ENCODE measurements around the gene TNFAIP1.
A peak's percentile ranks its signal among the peaks of the same experiment; 100 is the strongest.
"Not testable (repeated sequence)": the region's sequence is repeated elsewhere in the genome, so short reads cannot be mapped to it uniquely, and the experiment has no call there.

TNFAIP1 gene

DNA sequence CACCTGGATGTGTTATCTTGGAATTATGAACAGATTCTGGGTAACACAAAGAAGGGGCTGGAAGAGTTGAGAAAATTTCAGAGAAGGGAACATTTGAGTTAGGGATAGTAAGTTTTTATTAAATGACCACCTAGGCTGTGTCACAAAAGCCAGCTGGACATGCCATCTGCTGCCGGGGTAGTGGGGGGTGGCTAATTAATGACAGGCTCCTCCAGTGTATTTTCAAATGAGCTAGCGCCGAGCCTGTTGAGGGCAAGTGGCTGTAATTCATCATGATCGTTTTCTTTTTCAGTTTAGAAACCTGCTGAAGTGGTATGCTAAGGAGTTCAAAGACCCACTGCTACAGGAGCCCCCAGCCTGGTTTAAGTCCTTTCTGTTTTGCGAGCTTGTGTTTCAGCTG lies 10.3 kb upstream of the TNFAIP1 start:
- no peak for DNase-seq

DNA sequence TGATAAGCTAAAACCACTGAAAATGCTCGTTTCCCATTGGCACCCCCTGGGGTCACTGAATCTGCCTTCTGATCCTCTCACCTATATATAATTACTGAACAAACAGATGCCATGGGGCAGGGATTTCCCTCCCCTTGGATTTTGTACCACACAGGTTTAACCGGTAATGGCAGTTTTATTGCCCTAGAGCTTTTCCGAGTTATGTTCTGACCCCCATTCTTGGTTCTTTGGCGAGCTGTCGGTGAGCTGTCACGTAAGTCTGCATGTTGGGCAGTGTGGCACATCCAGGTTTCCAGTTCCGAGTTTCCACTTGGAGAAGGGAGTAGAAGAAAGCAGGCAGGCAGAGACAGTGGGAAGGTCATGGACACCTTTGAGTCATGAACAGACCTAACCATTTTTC lies 9.4 kb upstream of the TNFAIP1 start:
- peak; percentile 33 for DNase-seq

DNA sequence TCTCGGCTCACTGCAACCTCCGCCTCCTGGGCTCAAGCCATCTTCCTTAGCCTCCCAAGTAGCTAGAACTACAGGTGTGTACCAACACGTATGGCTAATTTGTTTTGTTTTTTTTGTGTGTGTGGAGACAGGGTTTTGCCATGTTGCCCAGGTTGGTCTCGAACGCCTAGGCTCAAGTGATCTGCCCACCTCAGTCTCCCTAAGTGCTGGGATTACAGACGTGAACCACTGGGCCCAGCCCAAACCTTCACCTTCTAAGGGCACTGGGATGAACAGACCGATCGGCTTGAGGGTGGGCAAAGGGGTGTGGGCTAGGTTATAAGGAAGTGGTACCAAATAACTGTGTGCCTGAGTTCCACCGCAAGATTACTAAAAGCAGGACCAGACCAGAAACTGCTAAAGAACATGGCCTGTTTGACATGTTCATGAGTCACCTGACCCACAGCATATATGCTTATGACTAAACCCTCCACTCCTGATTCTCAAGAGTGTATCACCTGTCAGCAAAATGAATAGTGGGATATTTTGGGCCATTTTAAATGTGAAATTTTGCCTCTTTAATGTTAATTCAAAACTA lies 8.4 kb upstream of the TNFAIP1 start:
- peak; percentile 57 for DNase-seq

DNA sequence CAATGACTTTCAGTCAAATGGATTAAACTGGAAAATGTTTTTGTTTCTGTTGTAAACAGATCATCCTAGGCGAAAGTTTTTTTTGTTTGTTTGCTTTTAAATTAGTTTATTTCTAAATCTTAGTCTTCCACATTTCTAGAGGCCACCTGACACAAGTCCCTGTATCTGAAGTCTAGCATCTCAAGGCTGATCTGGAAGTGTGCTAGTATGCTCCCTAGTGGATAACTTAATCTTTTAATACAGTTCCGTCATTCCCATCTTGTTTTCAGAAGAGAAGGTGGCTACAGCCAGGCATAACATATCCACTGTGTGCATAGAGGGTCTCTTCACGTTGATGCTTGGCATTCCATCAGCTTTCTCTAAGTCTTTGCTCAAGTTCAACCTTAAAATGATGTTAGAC lies 7.9 kb upstream of the TNFAIP1 start:
- DNase-seq, result no peak

DNA sequence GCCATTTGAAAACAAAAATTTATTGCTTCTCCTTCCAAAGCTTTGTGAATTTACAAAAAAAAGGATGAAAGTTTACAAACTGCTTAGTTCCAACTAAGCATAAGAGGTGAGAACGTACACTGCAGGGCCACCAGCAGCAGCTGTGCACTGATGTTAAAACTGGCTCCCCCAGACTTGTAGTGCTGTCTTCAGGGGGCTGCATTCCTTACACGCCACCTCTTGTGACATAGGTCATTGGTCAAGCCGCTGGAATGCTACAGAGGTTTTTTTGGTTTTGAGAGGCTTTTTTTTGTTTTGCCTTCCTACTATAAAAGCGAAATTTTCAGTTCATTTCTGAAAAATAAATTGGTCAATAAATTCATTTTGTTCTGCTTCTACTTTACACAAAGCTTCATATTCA lies 7.2 kb upstream of the TNFAIP1 start:
- DNase-seq, result peak; percentile 21

DNA sequence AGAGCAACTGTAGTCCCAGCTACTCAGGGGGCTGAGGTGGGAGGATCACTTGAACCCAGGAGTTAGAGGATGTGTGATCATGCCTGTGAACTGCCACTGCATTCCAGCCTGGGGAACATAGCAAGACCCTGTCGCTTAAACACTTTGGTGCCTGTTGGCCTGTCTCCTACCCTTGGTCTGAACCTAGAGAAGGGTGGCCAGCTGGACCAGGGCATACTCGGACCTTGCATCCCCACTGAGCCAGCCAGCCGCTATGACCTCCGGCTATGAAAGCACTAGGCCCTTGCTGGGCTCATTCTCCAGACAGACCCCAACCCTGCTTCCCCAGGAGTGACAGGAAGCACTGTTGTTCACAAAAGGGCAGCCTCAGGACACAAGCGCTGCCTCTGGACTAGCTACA lies 4.9 kb upstream of the TNFAIP1 start:
- peak; percentile 53 for DNase-seq

DNA sequence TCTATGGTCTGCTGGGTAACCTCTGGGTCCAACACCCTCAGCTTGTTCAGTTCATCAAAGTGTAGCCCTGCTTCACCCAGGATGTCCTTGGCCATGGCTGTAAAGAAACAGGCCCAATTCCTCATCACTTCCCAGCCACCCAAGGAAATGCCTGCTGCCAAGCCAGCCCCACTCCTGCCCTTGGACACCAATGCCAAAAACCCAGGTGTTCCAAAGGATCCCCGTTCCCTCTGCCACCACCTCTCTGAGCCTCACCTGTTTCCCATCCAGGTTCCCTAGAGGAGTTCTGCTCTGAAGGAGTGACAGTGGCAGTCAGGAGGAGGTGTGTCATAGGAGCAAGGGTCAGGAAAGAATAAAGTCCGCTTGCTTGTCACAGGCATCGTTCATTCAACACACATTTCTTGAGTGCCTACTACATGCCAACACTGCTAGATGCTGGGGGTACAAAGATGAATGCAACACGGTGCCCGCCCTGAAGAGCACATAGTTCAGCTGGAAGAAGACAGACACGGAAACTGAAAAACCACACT lies 3.6 kb upstream of the TNFAIP1 start:
- DNase-seq, result no peak

DNA sequence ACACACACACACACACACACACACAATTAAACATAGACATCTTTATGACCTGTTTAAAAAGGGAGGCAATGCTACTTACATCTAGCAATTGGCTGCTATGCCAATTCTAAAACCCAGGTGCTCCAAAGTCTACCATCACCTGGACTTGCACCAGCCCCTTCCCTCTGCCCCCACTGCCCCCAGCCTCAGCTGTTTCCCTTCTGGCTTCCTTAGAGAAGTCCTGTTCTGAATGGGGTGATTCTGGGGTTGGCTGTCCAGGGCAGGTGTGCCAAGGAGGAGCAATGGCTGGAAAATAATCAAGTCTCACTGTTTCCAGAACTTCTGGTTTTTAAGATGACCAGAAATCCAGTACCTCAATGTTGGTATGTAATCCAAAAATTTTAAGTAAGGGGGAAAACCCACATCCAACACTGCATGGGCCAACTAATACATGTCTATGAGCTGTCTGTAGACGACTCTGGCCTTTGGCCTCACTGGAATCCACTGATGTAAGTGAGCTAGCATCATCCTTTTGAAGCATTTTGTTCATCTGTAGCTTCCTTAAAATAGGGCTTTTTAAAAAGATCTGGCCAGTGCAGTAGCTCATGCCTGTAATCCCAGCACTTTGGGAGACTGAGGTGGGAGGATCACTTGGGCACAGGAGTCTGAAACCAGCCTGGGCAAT lies 2.3 kb upstream of the TNFAIP1 start:
- no peak for DNase-seq

DNA sequence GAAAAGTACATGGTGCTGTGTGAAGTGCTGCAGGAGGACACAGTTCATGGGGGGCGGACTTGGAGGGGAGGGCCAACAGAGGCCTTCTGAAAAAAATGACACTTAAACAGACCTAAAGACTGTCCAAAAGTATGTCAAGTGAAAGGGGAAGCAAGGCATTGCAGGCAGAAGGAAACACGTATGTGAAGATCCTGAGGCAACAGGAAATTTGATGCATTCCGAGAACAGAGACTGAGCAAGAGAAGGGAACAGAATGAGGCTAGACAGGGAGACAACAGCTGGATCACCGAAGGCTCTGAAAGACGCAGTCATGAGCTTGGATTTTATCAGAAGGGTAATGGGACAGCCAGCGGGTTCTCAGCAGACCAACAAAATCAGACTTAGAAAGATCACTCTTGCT lies 1.4 kb upstream of the TNFAIP1 start:
- no peak for DNase-seq

DNA sequence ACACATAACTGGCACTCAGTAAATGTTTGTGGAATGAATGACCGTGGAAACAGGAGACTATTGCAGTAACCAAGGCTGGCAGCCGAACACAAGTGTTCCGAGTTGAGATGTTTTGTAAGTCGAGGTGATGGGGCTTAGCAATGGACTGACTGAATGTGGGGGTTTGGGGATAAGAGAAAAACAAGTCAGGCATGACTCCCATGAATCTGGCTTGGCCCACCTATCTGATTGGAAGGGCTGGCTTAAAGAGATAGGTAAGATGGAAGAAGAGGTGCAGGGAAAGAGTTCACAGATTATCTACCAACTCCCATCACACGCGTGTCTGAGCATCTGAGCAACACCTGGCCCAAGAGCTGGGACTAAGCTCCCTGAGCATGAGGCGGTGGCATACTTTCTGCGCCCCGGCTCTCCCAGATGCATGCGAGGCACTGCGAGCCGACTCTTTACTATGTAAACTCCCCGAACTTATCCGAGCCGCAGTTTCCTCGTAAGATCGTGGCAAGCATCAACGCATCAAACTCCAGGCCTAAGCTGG lies 828 bp upstream of the TNFAIP1 start:
- DNase-seq, result no peak

DNA sequence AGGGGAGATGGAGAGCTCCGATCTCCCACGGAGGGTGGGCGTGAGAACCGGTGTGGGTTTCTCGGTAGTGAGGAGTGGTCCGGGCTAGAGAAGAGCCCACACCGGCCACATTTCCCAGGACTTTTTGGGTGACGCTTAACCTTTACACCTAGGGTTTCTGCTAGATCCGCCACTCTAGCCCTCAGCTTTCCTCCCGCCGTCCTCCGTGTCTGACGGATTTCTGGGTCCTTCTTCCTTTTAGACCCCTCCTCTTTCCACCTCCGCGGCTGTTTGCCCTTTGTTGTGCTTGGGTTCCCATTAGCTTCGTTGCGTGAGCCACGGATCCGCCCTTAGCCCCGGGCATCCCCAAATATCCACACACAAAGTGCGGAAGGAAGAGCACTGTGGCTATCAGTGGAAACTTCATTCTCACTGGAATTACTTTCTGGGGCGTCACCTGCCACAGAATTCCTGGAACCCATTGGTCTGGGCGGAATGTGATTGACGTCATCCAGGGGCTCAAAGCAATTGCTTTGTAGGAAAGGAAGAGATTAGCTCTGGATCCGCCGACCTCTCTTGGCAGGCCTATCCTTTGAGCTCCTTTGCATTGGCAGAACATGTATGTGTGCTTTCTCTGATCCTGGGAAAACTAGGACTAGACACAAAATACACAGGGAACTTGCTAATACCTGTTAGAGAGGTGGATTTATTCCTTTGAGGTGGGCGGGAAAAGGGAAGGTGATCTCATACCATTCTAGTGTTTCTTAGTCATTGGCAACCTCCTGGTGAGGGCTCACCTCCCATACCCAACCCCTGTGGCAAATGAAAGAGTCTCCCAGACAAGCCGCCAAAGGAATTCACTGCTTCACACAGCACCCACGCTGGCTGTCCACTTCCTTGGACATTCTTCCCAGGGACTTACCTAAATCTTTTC lies 654 bp downstream of the TNFAIP1 start:
- no peak for DNase-seq

DNA sequence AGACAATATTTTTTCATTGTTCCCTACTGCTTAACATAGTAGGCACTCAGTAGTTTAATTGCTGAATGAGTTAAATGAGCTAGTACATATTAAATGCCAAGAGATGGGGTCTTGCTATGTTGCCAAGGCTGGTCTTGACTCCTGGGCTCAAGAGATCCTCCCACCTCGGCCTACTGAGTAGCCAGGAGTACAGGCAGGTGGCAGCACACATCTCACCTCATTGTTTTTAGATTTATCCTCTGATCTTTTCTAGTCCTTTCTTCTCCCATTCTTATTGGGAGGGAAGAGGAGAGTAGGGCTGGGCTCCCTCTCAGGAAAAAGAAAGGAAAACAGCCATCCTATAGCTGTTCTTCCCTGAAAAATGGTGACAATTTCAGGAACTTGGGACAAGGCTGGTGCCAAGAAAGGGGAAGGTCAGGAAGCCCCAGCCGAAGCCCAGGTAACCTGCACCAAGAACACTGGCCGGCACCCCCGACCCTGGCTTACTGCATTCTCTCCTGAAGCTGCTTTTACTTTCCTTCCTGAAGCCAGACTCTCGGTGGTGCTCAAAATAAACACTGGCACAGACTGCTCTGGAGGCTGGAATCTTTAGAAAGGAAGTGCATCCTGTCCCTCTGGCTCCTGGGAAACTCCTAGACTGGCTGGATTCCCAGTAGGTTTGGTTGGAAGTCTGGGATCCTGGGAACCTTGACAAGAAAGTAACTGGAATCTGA lies 2.7 kb downstream of the TNFAIP1 start:
- no peak for DNase-seq

DNA sequence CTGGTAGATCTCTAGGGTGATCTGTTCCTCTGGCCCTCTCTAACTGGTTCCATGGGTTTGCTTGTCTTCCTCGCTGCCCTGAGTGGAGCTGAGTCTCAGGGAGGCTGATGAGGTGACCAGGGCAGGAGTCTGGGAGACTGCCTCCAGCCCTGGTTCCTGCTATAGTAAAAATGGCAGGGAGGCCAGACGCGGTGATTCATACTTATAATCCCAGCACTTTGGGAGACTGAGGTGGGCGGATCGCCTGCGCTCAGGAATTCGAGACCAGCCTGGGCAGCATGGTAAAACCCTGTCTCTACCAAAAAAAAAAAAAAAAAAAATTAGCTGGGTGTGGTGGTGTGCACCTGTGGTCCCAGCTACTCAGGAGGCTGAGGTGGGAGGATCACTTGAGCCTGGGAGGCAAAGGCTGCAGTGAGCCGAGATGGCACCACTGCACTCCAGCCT lies 3.2 kb downstream of the TNFAIP1 start:
- not testable (repeated sequence) for DNase-seq

DNA sequence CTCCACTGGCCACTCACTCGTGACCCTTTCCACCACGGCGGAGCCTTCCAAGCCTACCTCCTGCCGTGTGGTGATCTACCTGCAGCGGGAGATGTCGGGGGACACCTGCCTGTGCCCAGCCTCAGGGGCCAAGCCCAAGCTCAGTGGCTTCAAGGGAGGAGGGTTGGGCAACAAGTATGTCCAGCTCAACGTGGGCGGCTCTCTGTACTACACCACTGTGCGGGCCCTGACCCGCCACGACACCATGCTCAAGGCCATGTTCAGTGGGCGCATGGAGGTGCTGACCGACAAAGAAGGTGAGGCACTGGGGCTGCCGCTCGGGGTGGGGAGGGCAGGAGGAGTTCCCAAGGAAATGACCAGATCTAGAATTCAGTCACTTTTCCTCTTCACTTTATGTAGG lies 3.9 kb downstream of the TNFAIP1 start:
- DNase-seq, result no peak

DNA sequence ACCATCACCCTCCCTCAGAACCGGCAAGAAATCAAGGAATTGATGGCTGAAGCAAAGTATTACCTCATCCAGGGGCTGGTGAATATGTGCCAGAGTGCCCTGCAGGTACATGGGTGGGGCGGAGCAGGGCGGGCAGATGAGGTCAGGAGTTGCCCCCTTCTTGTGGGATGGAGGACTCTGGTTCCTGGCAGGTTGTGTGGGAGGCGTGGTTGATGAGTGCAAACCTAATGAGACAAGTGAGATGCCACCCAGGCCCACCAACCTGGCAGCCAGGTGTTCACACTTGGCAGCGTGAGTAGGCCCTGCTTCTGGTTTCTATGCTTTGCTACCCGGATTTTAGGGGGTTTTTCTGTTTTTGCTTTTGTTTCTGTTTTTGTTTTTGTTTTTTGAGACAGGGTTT lies 4.8 kb downstream of the TNFAIP1 start:
- DNase-seq, result no peak

DNA sequence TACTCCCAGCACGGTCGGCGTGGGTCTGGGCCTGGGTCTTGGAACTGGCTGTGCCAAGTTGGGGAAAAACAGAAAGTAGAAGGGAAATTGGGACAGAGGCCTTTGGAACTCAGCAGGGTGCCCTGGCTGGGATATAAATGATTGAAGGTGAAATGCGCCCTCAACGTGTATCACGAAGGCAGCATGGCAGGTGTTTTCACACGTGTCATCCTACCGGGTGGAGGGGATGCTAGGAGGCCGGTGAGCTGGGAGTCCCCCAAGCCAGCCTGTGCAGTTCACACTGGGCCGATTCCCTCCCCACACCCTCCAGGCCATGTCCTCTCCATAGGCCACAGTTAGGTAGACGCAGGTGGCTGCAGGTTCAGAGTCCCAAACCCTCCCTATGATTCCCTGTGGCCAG lies 6.0 kb downstream of the TNFAIP1 start:
- no peak for DNase-seq

DNA sequence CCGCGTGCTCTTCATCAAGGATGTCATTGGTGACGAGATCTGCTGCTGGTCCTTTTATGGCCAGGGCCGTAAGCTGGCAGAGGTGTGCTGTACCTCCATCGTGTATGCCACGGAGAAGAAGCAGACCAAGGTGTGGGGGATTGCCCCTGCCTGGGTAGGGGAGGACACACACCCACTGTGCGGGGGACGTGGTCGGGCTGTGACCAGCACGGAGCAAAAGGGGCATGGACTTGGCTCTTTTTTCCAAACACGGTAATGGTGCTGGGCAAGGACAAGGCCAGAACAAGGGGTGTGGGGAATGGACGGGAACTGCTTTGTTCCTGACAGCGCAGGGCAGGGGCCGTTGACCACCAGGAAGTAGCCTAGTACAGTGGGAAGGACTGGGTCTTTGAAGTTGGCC lies 6.8 kb downstream of the TNFAIP1 start:
- no peak for DNase-seq

DNA sequence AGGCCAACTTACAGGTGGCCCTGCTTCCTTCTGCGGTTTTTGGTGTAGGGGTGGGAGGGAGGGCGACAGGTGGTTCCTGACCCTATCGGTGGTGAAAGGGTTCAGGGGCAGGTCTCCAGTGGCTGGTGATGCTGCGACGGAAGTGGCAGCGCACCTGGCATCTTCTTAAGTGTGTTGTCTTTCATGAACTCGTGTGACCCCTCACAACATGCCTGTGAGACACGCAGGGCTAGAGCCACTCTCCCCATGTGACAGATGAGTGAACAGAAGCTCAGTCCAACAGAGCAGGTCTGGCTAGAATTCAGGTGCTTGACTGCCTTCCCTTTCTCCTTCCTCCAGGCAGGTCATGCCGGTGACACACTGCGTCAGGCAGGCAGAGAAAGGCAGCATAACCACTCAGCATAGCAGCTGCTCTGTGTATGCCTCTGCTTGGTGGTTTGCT lies 8.0 kb downstream of the TNFAIP1 start:
- no peak for DNase-seq

DNA sequence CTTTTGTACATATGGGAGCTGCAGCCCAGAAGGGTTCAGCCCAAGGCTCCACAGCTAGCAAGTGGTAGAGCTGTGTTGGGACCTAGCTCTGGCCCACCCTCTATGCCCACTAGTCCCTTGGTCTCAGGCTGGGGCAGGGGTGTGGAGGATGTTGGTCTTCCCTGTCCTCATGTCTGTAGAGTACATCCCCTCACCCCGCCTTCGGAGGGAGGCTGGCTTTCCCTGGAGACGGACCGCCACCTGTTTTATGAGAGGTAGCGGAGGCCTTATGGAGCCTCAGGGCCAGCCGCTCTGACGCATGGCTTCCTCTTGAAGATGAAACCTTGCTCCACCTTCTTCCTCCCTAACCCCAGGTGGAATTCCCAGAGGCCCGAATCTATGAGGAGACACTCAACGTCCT lies 8.4 kb downstream of the TNFAIP1 start:
- no peak for DNase-seq

DNA sequence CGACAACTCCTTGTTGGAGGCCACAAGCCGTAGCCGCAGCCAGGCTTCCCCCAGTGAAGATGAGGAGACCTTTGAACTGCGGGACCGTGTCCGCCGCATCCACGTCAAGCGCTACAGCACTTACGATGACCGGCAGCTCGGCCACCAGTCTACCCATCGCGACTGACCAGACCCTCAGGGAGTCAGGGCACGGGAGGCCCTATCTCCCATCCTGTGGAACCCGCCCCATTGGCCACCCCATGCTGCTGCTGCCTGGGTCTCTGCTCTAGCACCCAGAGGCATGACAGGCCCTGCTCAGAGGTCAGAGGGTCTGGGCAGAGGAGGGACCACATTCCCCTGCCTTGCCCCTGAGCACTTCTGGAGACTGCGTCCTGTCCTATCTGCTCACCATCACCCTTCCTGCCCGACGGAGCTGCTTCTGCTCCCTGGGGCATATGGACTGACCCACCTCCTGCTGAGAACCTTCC lies 8.9 kb downstream of the TNFAIP1 start:
- no peak for DNase-seq

DNA sequence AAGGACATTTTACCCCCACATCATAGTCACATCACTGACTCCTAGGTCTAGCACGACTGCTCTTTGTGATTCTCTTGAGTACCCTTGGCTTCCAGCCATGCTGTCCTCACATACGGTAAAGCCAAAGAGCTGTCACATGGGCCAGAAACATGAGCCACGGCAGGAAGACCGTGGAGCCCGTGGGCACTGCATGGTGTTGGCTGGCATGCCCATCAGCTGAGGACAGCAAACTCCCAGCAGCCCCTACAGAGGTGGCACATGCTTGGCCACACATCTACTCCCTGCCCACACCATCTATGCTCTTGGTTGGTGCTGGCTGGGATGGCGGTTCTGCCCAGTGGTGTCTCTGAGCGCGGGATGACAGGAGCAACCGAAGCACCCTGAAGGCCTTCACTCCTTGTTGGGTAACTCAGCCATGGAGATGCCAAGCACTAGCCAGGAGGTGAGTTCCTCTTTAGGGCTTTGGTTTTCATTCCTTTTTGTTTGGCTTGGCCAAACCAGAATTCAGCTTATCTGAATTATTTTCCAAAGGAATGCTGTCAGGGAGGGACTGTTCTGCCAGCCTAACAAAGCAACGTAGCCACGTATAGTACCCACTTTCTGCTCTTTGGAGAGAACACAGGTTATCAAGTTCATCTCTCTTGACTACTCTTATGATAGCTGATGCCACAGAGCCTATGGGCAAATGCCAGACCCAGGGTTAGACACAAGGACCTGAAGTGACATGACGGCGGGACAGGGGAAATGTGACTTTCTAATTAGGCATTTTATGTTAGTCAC lies 10.0 kb downstream of the TNFAIP1 start:
- no peak for DNase-seq

DNA sequence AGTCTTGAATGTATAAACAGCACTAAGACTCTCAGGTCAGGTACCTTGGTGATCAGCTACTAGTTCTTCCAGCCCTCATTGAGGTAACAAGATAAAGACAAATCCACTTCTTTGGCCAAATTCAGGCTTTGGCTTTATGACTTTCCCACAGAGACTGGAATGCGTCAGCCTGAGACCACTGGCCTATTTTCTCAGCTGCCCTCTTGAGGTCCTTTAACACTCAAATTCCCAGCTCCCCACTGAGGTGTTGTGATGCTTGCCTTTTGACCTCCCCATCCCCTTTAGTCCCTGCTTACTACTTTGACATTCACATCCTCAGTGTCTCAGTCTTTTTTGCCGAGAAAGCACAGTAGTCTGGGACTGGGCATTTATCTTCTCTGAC lies 10.6 kb downstream of the TNFAIP1 start:
- no peak for DNase-seq
